ENCODE data around the gene COQ8B. TPM values are rescaled to one million over a fixed set of nuclear protein-coding genes. Genes with fewer than 3 reads are reported as not detected.
"Not testable (repeated sequence)": the region's sequence is repeated elsewhere in the genome, so short reads cannot be mapped to it uniquely, and the experiment has no call there.

COQ8B gene
- total RNA-seq, 2 experiments from 2014 or later = 22.1 to 22.5 TPM

DNA sequence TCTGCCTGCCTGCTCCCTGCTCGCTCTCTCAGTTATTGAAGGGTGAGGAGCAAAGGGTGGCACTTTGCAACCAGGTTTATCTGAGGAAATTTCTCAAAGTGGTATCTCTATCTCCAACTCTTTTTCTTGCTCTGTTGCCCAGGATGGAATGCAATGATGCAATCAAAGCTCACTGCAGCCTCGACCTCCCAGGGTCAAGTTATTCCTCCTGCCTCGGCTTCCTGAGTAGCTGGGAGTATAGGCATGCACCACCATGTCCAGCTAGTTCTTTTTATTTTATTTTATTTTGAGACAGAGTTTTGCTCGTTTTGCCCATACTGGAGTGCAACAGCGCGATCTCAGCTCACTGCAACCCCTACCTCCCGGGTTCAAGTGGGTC lies 28.7 kb upstream of the COQ8B start:
- ChIA-PET CTCF (interaction anchor here (1.6 to 1.9 kb wide), 2 partner anchors 42 to 74 kb away, joined by 4 to 6 read pairs; no protein-coding TSS in a partner anchor), POLR2A (no interaction called here)

- ChIA-PET CTCF (interaction anchor here (0.9 to 1.9 kb wide), 5 partner anchors 34 to 124 kb away, joined by 3 to 7 read pairs (median 4); no protein-coding TSS in a partner anchor), POLR2A (no interaction called here)
Measured at GRCh38 chr19:40744554-40745401, 28.1 kb upstream of the COQ8B start.

DNA sequence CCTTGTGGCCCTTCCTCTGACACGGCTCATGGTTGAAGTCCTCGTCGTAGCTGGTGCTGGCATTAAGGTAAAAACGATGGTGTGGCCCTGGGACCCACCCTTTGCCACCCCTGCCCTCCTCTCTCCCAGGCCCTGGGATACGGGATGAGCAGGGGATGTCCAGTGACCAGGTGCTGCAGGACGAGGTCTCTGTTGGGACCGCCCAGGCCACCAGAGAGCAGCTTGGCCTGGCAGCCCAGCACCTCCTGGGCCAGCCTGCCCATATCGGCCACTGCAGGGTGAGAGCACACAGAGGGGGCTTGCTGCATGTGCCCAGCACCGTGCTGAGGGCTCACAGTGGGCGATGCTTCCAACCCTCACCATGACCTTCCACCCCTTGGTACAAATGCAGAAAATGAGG lies 27.2 kb upstream of the COQ8B start:
- CTCF ChIA-PET = interaction anchor here (0.5 to 1.9 kb wide), 5 partner anchors 9 to 125 kb away, joined by 3 to 7 read pairs (median 4); no protein-coding TSS in a partner anchor
- POLR2A ChIA-PET = no interaction called here

DNA sequence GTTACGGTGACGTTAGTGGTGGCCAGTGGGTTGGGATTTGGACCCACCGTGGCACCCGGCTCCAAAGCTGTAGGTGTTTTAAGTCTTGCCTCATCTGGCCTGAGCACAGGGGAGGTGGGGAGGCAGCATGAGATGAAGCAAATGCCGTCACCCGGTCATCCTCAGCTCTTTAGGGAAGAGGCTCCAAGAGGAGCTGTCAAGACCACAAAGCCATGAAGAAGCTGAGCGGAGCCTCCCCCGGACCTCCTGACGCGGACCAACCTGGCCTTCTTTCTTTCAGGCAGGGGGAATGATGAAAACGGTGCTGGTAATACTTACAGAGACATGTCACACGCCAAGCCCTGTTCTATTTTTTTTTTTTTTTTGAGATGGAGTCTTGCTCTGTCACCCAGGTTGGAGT lies 26.2 kb upstream of the COQ8B start:
- POLR2A ChIA-PET = interaction anchor here (1.1 kb wide), 1 partner anchor 26 kb away, joined by 3 read pairs; the partner anchor contains the start of genes COQ8B and ITPKC
- CTCF ChIA-PET = interaction anchor here (1.2 to 2.5 kb wide), 3 partner anchors 63 to 108 kb away, joined by 3 to 7 read pairs (median 6); no protein-coding TSS in a partner anchor

GRCh38 chr19:40742477-40742876 lies 25.8 kb upstream of the COQ8B start:
- ChIA-PET POLR2A (interaction anchor here (0.7 to 1.1 kb wide), 2 partner anchors 14 to 25 kb away, joined by 3 to 4 read pairs; partner anchors contain the start of genes COQ8B and ITPKC), CTCF (interaction anchor here (0.6 to 2.5 kb wide), 3 partner anchors 64 to 446 kb away, joined by 3 to 6 read pairs (median 3); no protein-coding TSS in a partner anchor)

DNA sequence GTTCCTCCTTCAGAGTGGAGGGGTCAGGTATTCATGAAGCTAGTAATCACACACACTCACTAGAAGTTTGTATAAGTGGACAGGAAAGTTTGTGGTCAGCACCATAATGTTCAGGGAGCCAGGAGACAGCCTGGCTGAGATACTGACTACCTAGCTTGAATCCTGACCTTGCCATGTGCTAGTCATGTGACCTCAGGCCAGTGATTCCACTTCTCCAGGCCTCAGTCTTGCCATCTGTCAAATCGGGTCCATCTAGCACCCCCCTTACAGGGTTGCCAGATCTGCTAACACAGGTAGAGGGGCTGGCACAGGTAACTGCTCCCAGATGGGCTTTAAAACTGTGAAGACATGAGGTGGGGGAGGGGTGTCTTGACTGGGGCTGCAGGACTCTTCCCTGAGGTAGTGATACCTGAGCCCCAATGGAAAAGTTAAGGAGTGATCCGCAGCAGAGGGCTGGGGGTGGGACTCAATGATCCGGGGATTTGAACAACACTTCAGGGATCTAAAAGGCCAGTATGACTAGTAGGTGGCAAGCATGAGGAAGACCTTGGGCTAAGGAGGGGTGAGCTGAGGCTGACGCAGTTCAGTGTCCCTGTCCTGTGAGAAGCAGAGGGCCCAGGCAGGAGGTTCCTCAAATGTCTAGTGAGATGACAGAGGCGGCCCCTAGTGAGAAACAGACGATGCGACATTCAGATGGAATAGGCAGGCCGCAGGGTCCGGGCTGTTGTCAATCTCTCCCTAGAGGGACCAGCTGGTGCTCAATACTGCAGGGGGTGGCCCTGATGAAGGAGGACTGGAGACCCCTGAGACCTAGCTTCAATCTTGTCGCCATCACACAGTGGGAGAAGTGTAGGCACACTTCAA lies 25.1 kb upstream of the COQ8B start:
- CTCF ChIA-PET = interaction anchor here (0.6 to 2.5 kb wide), 4 partner anchors 8 to 447 kb away, joined by 3 to 6 read pairs (median 3); no protein-coding TSS in a partner anchor

DNA sequence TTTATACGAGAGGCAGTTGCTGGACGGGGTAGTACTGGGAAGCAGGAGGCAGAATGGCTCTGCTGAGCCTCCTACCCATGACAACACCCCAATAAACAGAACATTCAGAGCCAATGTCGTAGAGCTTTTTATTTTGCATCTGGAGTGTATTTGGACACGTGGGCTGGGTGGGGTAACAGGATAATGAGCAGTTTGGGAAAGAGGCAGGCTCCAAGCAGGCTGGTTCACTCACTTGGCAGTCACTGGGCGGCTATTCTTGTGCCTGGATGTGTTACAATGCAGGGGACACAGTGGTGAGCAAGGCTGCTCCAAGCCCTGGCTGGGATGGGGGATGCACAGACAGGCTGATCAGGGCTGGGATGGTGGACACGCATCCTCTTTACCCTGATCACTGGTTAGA lies 24.1 kb upstream of the COQ8B start:
- CTCF ChIA-PET = interaction anchor here (0.8 to 2.5 kb wide), 2 partner anchors 9 to 106 kb away, joined by 3 to 6 read pairs; no protein-coding TSS in a partner anchor
- POLR2A ChIA-PET = no interaction called here

More for the DNA sequence above, 25.1 kb upstream of the COQ8B start:
- POLR2A ChIA-PET = interaction anchor here (0.7 kb wide), 1 partner anchor 15 kb away, joined by 4 read pairs; no protein-coding TSS in a partner anchor

- ChIA-PET CTCF (interaction anchor here (2.5 kb wide), 1 partner anchor 105 kb away, joined by 6 read pairs; no protein-coding TSS in a partner anchor), POLR2A (no interaction called here)
Measured at GRCh38 chr19:40739871-40740703, 23.4 kb upstream of the COQ8B start.

DNA sequence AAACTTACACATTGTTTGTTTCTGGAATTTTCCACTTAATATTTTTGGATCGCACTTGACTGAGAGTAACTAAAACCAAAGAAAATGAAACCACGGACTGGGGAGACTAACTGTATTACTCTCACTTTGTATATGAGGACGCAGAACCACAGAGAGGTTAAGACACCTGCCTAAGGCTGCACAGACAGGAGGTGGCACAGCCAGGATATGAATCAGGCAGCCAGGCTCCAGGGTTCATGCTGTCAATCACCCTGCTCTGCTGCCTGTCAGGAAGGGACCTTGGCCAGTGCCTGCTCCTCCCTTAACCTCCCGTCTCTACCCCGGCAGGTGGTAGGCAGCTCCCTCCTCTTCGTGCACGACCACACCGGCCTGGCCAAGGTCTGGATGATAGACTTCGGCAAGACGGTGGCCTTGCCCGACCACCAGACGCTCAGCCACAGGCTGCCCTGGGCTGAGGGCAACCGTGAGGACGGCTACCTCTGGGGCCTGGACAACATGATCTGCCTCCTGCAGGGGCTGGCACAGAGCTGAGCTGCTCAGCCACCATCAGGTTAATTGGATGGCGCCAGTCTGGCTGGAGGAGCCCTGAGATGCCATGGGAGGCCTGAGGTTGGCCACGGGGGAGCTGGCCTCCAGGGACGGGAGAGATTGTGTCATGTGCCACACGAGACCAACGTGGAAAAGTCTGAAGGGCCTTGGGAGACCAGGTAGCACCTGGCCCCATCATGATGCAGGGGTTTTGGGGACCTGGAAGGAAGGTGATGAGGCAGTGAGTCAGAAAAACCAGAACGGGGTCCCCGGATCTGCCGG lies 22.5 kb upstream of the COQ8B start:
- POLR2A ChIA-PET = no interaction called here
- CTCF ChIA-PET = no interaction called here

DNA sequence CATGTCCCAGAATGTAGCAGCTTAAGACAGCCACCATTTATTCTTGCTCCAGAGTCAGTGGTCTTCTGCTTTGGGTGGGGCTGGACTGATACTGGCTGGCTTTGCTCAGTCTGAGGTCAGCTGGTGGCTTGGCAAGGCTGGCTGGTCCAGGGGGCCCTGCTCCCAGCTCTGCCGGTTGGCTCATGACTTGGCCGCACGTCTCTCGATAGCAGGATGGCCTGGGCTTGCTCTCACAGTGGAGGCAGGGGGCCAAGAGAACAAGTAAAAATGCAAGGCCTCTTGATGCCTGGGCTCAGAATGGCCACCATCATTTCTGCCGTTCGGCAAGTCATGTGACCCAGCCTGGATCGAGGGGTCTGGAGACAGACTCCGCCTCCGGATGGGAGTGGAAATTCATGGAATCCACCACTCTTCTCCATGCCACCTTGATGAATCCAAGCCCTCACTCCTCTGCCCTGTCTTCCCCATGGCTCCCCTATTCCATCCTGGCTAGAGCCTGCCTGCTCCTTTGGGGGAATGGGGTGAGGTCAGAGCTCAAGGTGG lies 20.5 kb upstream of the COQ8B start:
- CTCF ChIA-PET = no interaction called here

GRCh38 chr19:40736661-40737060 lies 20.0 kb upstream of the COQ8B start:
- ChIA-PET POLR2A (interaction anchor here (0.6 kb wide), 1 partner anchor 41 kb away, joined by 19 read pairs; the partner anchor contains the start of gene RAB4B), CTCF (interaction anchor here (0.8 kb wide), 1 partner anchor 322 kb away, joined by 3 read pairs; no protein-coding TSS in a partner anchor)

More for the DNA sequence above, 20.5 kb upstream of the COQ8B start:
- POLR2A ChIA-PET = no interaction called here

- CTCF ChIA-PET = no interaction called here
- POLR2A ChIA-PET = no interaction called here
Measured at GRCh38 chr19:40735013-40735771, 18.5 kb upstream of the COQ8B start.

DNA sequence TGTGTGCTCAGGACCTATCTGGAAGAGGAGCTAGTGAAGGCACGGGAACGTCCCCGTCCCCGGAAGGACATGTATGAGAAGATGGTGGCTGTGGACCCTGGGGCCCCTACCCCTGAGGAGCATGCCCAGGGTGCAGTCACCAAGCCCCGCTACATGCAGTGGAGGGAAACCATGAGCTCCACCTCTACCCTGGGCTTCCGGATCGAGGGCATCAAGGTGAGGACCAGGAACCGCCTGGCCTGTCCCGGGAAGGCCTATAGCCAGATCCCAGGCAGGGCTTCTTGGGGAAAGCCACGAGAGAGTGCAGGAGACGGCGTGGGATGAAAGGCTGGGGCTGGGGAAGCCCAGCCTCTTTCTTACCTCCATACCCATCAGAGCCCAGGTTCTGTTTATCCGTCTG lies 16.5 kb upstream of the COQ8B start:
- ChIA-PET POLR2A (no interaction called here), CTCF (interaction anchor here (1.1 kb wide), 1 partner anchor 74 kb away, joined by 3 read pairs; no protein-coding TSS in a partner anchor)

DNA sequence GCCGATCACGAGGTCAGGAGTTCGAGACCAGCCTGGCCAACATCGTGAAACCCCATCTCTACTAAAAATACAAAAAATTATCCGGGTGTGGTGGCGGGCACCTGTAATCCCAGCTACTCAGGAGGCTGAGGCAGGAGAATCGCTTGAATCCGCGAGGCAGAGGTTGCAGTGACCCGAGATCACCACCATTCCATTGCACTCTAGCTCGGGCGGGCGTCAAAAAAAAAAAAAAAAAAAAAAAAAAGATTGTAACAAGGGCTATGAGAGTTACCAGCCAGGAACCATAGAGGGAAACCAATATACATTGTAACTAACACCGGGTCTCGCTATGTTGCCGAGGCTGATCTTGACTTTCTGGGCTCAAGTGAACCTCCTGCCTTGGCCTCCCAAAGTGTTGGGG lies 15.6 kb upstream of the COQ8B start:
- POLR2A ChIA-PET = not testable (repeated sequence)
- CTCF ChIA-PET = interaction anchor here (0.7 kb wide), 1 partner anchor 23 kb away, joined by 5 read pairs; no protein-coding TSS in a partner anchor

GRCh38 chr19:40730065-40730464 lies 13.4 kb upstream of the COQ8B start:
- CTCF ChIA-PET = not testable (repeated sequence)

GRCh38 chr19:40726279-40726678 lies 9.6 kb upstream of the COQ8B start:
- ChIA-PET CTCF (interaction anchor here (1.1 kb wide), 1 partner anchor 93 kb away, joined by 4 read pairs; no protein-coding TSS in a partner anchor), POLR2A (no interaction called here)

More at GRCh38 chr19:40730065-40730464, 13.4 kb upstream of the COQ8B start:
- POLR2A ChIA-PET = interaction anchor here (0.6 kb wide), 1 partner anchor 543 kb away, joined by 3 read pairs; no protein-coding TSS in a partner anchor

Data from activated CD8-positive, alpha-beta memory T cell treated with anti-CD3 and anti-CD28 coated beads for 36 hours (primary cell).